Naive thymus-derived CD8-positive, alpha-beta T cell (primary cell): ENCODE results near the gene SIK3. TPM values are rescaled to one million over a fixed set of nuclear protein-coding genes. Genes with fewer than 3 reads are reported as not detected.
A peak's percentile ranks its signal among the peaks of the same experiment; 100 is the strongest.
"Not testable (repeated sequence)": the region's sequence is repeated elsewhere in the genome, so short reads cannot be mapped to it uniquely, and the experiment has no call there.

Experiments
- ATAC-seq, 2 donors: fragments of 150-1000 bp; cut with Tn5 transposase in 1 of 2; sonication (Bioruptor Pico), chemical (Tn5 transposase) in 1 of 2; 1 replicate in 1 of 2; 2 replicates in 1 of 2; pipeline ENCODE4 v1.10.0; 2021; ENCODE audit warnings: mild to moderate bottlenecking in 2 of 2, moderate library complexity in 2 of 2
- POLR2A ChIA-PET: fragments of 350-600 bp; sonication (Branson Sonifier 250); formaldehyde crosslinking; loops from one replicate; lab custom pipeline; 2021; ENCODE audit warnings: antibody characterized with exemption; lab: Charles Lee
- DNase-seq, 10 donors: peaks; one replicate each; pipeline versions ENCODE4 v3.0.0 to v3.0.0-alpha.2; 2020 to 2022
- H3K27ac Mint-ChIP-seq, 10 donors: one replicate each; pipeline ENCODE4 v1.8.0; 2020 to 2022; ENCODE audit warnings: mild to moderate bottlenecking in 10 of 10, mixed read lengths in 10 of 10, moderate library complexity in 4 of 10, inconsistent platforms in 1 of 10
- H3K27me3 Mint-ChIP-seq, 5 donors: one replicate each; pipeline ENCODE4 v1.8.0; 2021 to 2022; ENCODE audit warnings: mixed read lengths in 5 of 5
- H3K36me3 Mint-ChIP-seq, 3 donors: one replicate each; pipeline ENCODE4 v1.8.0; 2020 to 2022; ENCODE audit warnings: mixed read lengths in 3 of 3, mild to moderate bottlenecking in 2 of 3, inconsistent platforms in 1 of 3
- H3K4me1 Mint-ChIP-seq, 4 donors: one replicate each; pipeline ENCODE4 v1.8.0; 2021 to 2022; ENCODE audit warnings: mixed read lengths in 4 of 4
- H3K4me3 Mint-ChIP-seq, 10 donors: one replicate each; pipeline ENCODE4 v1.8.0; 2020 to 2022; ENCODE audit warnings: mild to moderate bottlenecking in 10 of 10, mixed read lengths in 10 of 10, moderate library complexity in 6 of 10, inconsistent platforms in 1 of 10
- H3K9me3 Mint-ChIP-seq, 9 donors: one replicate each; pipeline ENCODE4 v1.8.0; 2020 to 2022; ENCODE audit warnings: mixed read lengths in 9 of 9, mild to moderate bottlenecking in 3 of 9, inconsistent platforms in 1 of 9, moderate library complexity in 1 of 9
- polyA plus RNA-seq, 3 donors: library from polyadenylated mRNA; unstranded; fragments of 300-500 nt; fragmentation: Illumina TruSeq; gene quantifications; one replicate each; pipeline ENCODE4 v1.2.3, GENCODE V29; 2021
- total RNA-seq, 8 experiments: library from RNA in 2 of 8; stranded (reverse) in 2 of 8; gene quantifications; one replicate each; pipeline ENCODE4 v1.2.3 and lab custom pipeline; 2021 to 2026

SIK3 gene
- total and polyA plus RNA-seq, 5 experiments from 2014 or later: 14.1 to 69.2 (median 16.2) TPM

GRCh38 chr11:116811194-116811593 is 287.0 kb downstream of the SIK3 start:
- no peaks in the 10 kb centered on the region for H3K36me3 Mint-ChIP-seq
- peak overlapping the region in 1 of 10 donors; percentile 63 for H3K27ac Mint-ChIP-seq
- POLR2A ChIA-PET: interaction anchor here (1.5 kb wide), 1 partner anchor 38 kb away, joined by 3 read pairs; the partner anchor contains the start of gene BUD13
- peaks cover 0 to 4% (median 0%) of the 10 kb centered on the region in 5 donors for H3K27me3 Mint-ChIP-seq
- no peak for ATAC-seq
- no peak overlapping the region for H3K4me3 Mint-ChIP-seq
- no peak for DNase-seq
- H3K9me3 Mint-ChIP-seq: no peaks in the 10 kb centered on the region
- H3K4me1 Mint-ChIP-seq: peaks cover 0 to 2% (median 0%) of the 10 kb centered on the region in 4 donors

DNA sequence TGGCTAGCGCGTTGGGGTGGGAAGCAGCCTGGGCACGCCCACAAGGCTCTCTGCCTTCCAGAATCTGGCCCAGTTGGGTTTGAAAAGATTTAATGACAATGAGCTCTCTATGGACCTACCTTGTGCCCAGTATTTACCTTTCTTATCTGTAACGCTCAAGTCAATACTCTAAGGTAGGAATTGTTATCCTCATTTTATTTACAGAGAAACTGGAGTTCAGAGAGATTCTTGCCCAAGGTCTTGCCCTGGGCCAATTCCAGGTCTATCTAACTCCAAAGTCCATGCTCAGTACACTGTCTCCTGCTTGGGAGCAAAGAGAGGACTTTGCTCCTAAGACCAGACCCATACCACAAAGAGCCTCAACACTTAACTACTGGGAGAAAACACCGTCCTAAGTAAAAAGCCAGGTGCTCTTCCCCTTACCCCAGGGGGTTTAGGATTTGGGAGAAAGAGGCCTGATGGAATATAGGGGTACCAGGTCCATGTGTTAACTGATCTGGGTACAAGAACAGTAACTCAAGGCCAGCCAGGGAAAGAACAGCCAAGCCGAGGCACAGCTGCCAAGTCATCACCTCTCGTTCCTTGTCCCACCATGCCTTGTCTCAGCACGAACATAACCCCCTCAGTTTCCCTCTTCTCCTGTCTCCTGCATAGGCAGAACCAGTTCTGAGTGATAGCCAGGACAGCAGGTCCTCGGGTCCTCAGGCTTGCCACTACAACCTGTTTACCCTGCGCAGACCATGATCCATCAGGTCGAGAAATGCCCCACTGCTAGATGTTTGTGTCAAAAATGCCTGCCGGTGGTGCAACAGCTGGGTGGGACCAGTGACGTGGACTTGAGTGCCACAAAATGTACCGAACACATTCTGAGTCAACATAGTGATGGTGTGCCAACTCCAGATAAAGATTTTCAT is 289.7 kb downstream of the SIK3 start:
- Mint-ChIP-seq H3K4me1 (no peaks in the 10 kb centered on the region), H3K27ac (no peak overlapping the region), H3K9me3 (no peaks in the 10 kb centered on the region), H3K4me3 (no peak overlapping the region), H3K36me3 (no peaks in the 10 kb centered on the region), H3K27me3 (peaks cover 0 to 4% (median 0%) of the 10 kb centered on the region in 5 donors)
- DNase-seq (no peak), ATAC-seq (no peak)
- POLR2A ChIA-PET: no interaction called here

DNA sequence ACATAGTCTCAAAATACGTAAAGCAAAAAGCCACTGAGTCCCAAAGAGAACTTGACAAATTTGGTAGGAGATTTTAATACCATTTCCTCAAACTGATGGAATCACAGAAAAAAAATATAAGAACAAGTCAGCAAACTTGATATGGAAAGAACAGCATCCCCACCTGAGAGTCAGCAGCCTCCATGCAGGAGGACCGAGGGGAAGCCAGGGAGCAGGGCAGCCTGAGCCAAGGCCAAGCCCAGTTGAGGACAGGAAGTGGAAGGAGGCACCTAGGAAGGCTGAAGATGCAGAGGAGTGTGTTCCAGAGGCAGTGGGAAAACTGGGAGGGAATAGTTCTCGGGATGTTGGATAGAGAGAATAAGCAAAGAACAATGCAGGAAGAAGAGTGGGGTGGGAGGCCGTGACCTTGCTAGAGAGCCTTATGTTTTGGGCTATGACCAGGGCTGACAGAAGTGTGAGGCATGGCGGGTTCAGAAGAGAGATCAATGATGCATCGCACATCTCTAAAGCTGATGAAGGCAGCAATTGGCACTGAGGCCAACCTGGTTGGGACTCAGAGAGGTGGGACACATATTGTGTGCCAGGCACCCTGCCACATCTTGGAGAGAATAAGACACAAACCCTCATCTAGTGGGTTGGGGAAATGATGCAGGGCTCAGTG is 290.5 kb downstream of the SIK3 start:
- H3K27ac Mint-ChIP-seq: peak overlapping the region in 1 of 10 donors; percentile 30
- no peaks in the 10 kb centered on the region for H3K36me3 Mint-ChIP-seq
- DNase-seq: no peak
- H3K27me3 Mint-ChIP-seq: peaks cover 0 to 4% (median 2%) of the 10 kb centered on the region in 5 donors
- POLR2A ChIA-PET: no interaction called here
- no peak for ATAC-seq
- H3K9me3 Mint-ChIP-seq: no peaks in the 10 kb centered on the region
- no peak overlapping the region for H3K4me3 Mint-ChIP-seq
- H3K4me1 Mint-ChIP-seq: no peaks in the 10 kb centered on the region

DNA sequence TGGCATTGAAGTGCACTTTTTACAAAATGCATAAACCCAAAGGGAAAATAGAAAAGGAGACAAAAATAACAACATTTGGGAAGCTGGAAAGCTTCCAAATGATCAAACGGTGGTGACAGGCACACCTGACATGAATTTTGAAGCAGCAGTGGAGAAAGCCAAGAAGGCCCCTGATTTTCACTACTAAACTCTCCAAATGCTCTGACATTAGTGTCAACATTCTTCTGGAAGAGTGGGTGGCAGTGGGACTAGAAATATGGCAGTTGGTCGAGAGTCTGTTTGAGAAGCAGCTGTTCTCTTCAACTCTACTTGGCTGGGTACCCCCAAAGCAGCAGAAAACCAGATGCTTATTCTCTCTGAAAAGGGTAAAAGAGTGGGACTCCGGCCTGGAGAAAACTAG is 294.2 kb downstream of the SIK3 start:
- Mint-ChIP-seq H3K4me3 (no peak overlapping the region), H3K27me3 (peaks cover 0 to 7% (median 4%) of the 10 kb centered on the region in 5 donors), H3K36me3 (no peaks in the 10 kb centered on the region), H3K4me1 (no peaks in the 10 kb centered on the region), H3K27ac (peak overlapping the region in 1 of 10 donors; percentile 31), H3K9me3 (no peaks in the 10 kb centered on the region)
- ATAC-seq (no peak), DNase-seq (no peak)
- POLR2A ChIA-PET: no interaction called here

DNA sequence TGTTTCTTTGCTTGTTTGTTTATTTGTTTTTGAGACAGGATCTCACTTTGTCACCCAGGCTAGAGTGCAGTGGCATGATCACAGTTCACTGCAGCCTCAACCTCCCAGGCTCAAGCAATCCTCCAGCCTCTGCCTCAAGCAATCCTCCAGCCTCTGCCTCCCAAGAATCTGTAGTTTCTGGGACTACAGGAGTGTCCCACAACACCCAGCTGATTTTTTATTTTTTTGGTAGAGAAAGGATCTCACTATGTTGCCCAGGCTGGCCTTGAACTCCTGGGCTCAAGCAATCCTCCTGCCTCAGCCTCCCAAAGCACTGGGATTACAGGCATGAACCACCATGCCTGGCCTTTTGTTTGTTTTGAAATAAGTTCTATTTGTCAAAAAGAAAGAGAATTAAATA is 296.6 kb downstream of the SIK3 start:
- H3K9me3 Mint-ChIP-seq, ATAC-seq, DNase-seq, POLR2A ChIA-PET, H3K4me1 Mint-ChIP-seq, H3K27me3 Mint-ChIP-seq, H3K4me3 Mint-ChIP-seq, H3K36me3 Mint-ChIP-seq, H3K27ac Mint-ChIP-seq: not testable (repeated sequence)

GRCh38 chr11:116800610-116801009 is 297.6 kb downstream of the SIK3 start:
- Mint-ChIP-seq H3K27me3 (peaks cover 0 to 8% (median 3%) of the 10 kb centered on the region in 5 donors), H3K27ac (no peak overlapping the region), H3K36me3 (no peaks in the 10 kb centered on the region), H3K9me3 (no peaks in the 10 kb centered on the region), H3K4me1 (no peaks in the 10 kb centered on the region), H3K4me3 (no peak overlapping the region)
- no peak for DNase-seq
- POLR2A ChIA-PET: no interaction called here
- ATAC-seq: no peak

DNA sequence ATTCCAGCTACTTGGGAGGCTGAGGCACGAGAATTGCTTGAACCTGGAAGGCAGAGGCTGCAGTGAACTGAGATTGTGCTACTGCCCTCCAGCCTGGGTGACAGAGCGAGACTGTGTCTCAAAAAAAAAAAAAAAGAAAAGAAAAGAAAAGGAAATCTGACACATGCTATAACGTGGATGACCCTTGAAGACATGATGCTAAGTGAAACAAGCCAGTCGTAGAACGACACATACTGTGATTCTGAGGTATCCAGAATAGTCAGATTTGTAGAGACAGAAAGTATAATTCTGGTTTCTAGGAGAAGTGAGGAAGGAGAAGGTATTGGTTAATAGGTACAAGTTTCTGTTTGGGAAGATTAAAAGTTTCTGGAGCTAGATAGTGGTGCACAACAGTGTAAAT is 299.9 kb downstream of the SIK3 start:
- peaks cover 0 to 8% (median 3%) of the 10 kb centered on the region in 5 donors for H3K27me3 Mint-ChIP-seq
- H3K4me1 Mint-ChIP-seq: no peaks in the 10 kb centered on the region
- DNase-seq (no peak), ATAC-seq (no peak)
- H3K9me3 Mint-ChIP-seq: no peaks in the 10 kb centered on the region
- no peak overlapping the region for H3K4me3 Mint-ChIP-seq
- POLR2A ChIA-PET: no interaction called here
- H3K27ac Mint-ChIP-seq: no peak overlapping the region
- H3K36me3 Mint-ChIP-seq: no peaks in the 10 kb centered on the region

- DNase-seq: no peak
- H3K27me3 Mint-ChIP-seq: peaks cover 0 to 8% (median 3%) of the 10 kb centered on the region in 5 donors
- no peak overlapping the region for H3K27ac Mint-ChIP-seq
- POLR2A ChIA-PET: no interaction called here
- H3K4me3 Mint-ChIP-seq: no peak overlapping the region
- no peaks in the 10 kb centered on the region for H3K4me1 Mint-ChIP-seq
- H3K9me3 Mint-ChIP-seq: no peaks in the 10 kb centered on the region
- no peak for ATAC-seq
- H3K36me3 Mint-ChIP-seq: no peaks in the 10 kb centered on the region
These were observed 300.4 kb downstream of the SIK3 start for GRCh38 chr11:116797816-116798215.

DNA sequence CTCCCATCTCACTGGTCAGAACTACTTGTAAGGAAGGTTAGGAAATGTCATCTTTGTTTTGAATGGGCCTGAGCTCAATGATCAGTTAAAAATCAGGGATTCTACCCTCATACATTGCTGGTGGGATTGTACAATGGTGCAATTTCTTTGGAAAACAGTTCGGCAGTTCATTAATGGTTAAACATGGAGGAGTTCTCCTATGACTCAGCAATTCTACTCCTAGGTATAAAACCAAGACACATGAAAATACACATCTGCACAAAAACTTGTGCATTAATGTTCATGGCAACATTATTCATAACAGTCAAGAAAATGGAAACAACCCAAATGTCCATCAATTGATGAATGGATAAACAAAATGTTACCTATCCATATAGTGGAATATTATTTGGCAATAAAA is 301.7 kb downstream of the SIK3 start:
- Mint-ChIP-seq H3K4me1 (peaks cover 0 to 1% (median under 1%) of the 10 kb centered on the region in 4 donors), H3K27me3 (peaks cover 0 to 7% (median 3%) of the 10 kb centered on the region in 5 donors), H3K27ac (no peak overlapping the region), H3K36me3 (no peaks in the 10 kb centered on the region), H3K9me3 (no peaks in the 10 kb centered on the region), H3K4me3 (no peak overlapping the region)
- no peak for ATAC-seq
- POLR2A ChIA-PET: no interaction called here
- no peak for DNase-seq

DNA sequence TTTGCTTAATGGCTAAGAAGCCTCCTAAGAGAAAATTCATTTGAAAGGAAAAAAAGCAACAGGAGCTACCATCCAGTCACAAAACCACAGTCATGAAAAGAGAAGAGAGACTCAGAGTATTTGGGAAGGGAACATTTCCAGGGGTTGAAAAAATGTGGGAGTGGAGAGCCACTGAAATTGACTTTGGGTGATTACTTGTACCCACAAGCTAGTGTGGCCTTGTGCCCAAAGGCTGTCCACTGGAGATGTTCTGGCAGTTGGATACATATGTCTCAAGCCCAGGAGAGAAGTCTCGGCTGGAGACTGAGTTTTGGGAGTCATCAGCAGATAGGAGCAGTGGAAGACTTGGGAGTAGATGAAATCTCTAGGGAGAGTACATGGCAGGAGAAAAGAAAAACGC is 303.4 kb downstream of the SIK3 start:
- peaks cover 5 to 9% (median 5%) of the 10 kb centered on the region in 4 donors for H3K4me1 Mint-ChIP-seq
- H3K4me3 Mint-ChIP-seq: no peak overlapping the region
- ATAC-seq (no peak), DNase-seq (no peak)
- POLR2A ChIA-PET: no interaction called here
- H3K27me3 Mint-ChIP-seq: peaks cover 0 to 6% (median 0%) of the 10 kb centered on the region in 5 donors
- H3K27ac Mint-ChIP-seq: peak overlapping the region in 2 of 10 donors; percentile 5 to 70
- H3K36me3 Mint-ChIP-seq: no peaks in the 10 kb centered on the region
- no peaks in the 10 kb centered on the region for H3K9me3 Mint-ChIP-seq

GRCh38 chr11:116793772-116794097 is 304.5 kb downstream of the SIK3 start:
- Mint-ChIP-seq H3K4me3 (no peak overlapping the region), H3K27me3 (peaks cover 0 to 5% (median 0%) of the 10 kb centered on the region in 5 donors), H3K4me1 (peaks cover 6 to 13% (median 7%) of the 10 kb centered on the region in 4 donors), H3K36me3 (no peaks in the 10 kb centered on the region), H3K27ac (no peak overlapping the region), H3K9me3 (no peaks in the 10 kb centered on the region)
- no peak for DNase-seq
- POLR2A ChIA-PET: no interaction called here
- ATAC-seq: no peak
